H9 (cell line): ENCODE results near the gene FEZF2. TPM values are rescaled to one million over a fixed set of nuclear protein-coding genes. Genes with fewer than 3 reads are reported as not detected.

Experiments used
- DNase-seq: peaks from one replicate; pipeline ENCODE4 v3.0.0-alpha.2; 2017
- H2AFZ ChIP-seq: one replicate; pipeline ENCODE4 v1.6.1; 2013; ENCODE audit warnings: mild to moderate bottlenecking, low read length, control low read depth, moderate library complexity
- H2AK5ac ChIP-seq: 2 replicates; pipeline ENCODE4 v1.6.1; 2013; ENCODE audit warnings: low read length, control low read depth, mixed read lengths; ENCODE audit not compliant: insufficient read length
- H2BK120ac ChIP-seq: one replicate; pipeline ENCODE4 v1.6.1; 2013; ENCODE audit warnings: low read depth, mild to moderate bottlenecking, low read length, control low read depth, inconsistent platforms; ENCODE audit not compliant: poor library complexity, severe bottlenecking
- H2BK12ac ChIP-seq: 2 replicates; pipeline ENCODE4 v1.6.1; 2013; ENCODE audit warnings: low read length, control low read depth, mixed read lengths, low read depth; ENCODE audit not compliant: insufficient read length
- H2BK15ac ChIP-seq: 2 replicates; pipeline ENCODE4 v1.6.1; 2013; ENCODE audit warnings: low read depth, low read length, control low read depth
- H2BK20ac ChIP-seq: one replicate; pipeline ENCODE4 v1.6.1; 2013; ENCODE audit warnings: low read depth, mild to moderate bottlenecking, low read length, control low read depth, inconsistent platforms; ENCODE audit not compliant: poor library complexity, severe bottlenecking
- H2BK5ac ChIP-seq: 2 replicates; pipeline ENCODE4 v1.6.1; 2013; ENCODE audit warnings: low read length, control low read depth, mixed read lengths; ENCODE audit not compliant: insufficient read length
- H3K14ac ChIP-seq: 2 replicates; pipeline ENCODE4 v1.6.1; 2013; ENCODE audit warnings: low read length, control low read depth; ENCODE audit not compliant: insufficient read depth
- H3K18ac ChIP-seq: 2 replicates; pipeline ENCODE4 v1.6.1; 2013; ENCODE audit warnings: low read depth, mild to moderate bottlenecking, mixed read lengths, low read length, control low read depth; ENCODE audit not compliant: insufficient read length
- H3K23ac ChIP-seq: 2 replicates; pipeline ENCODE4 v1.6.1; 2013; ENCODE audit warnings: low read length, control low read depth, mixed read lengths, low read depth; ENCODE audit not compliant: insufficient read length
- H3K23me2 ChIP-seq: 2 replicates; pipeline ENCODE4 v1.6.1; 2013; ENCODE audit warnings: low read depth, mild to moderate bottlenecking, mixed read lengths, low read length, control low read depth; ENCODE audit not compliant: insufficient read length, poor library complexity, severe bottlenecking
- H3K27ac ChIP-seq: 2 replicates; pipeline ENCODE4 v1.5.1; 2013; ENCODE audit warnings: low read length, control low read depth, mixed read lengths, low read depth; ENCODE audit not compliant: insufficient read length
- H3K27me3 ChIP-seq: 2 replicates; pipeline ENCODE4 v1.6.1; 2013; ENCODE audit warnings: low read length, control low read depth, inconsistent platforms; ENCODE audit not compliant: insufficient read depth
- H3K4ac ChIP-seq: 2 replicates; pipeline ENCODE4 v1.6.1; 2013; ENCODE audit warnings: low read depth, mild to moderate bottlenecking, control low read depth, inconsistent platforms, low read length, moderate library complexity
- H3K4me1 ChIP-seq: 2 replicates; pipeline ENCODE4 v1.6.1; 2013; ENCODE audit warnings: low read length, control low read depth, inconsistent platforms; ENCODE audit not compliant: insufficient read depth
- H3K4me2 ChIP-seq: 2 replicates; pipeline ENCODE4 v1.6.1; 2013; ENCODE audit warnings: low read length, control low read depth, mixed read lengths; ENCODE audit not compliant: insufficient read length, insufficient read depth
- H3K56ac ChIP-seq: 2 replicates; pipeline ENCODE4 v1.6.1; 2013; ENCODE audit warnings: low read depth, mild to moderate bottlenecking, mixed read lengths, low read length, control low read depth; ENCODE audit not compliant: insufficient read length
- H3K79me1 ChIP-seq: 2 replicates; pipeline ENCODE4 v1.6.1; 2013; ENCODE audit warnings: low read depth, mild to moderate bottlenecking, moderate library complexity, low read length, control low read depth, inconsistent platforms; ENCODE audit not compliant: insufficient read depth, poor library complexity, severe bottlenecking
- H3K79me2 ChIP-seq: 2 replicates; pipeline ENCODE4 v1.6.1; 2013; ENCODE audit warnings: low read length, control low read depth, inconsistent platforms; ENCODE audit not compliant: insufficient read depth
- H3K9ac ChIP-seq: 2 replicates; pipeline ENCODE4 v1.6.1; 2013; ENCODE audit warnings: low read length, control low read depth, mixed read lengths; ENCODE audit not compliant: insufficient read length; ENCODE audit errors: extremely low read depth
- H3K9me3 ChIP-seq: one replicate; pipeline ENCODE4 v1.6.1; 2013; ENCODE audit warnings: low read depth, low read length, inconsistent platforms; ENCODE audit not compliant: control insufficient read depth
- H3T11ph ChIP-seq: one replicate; pipeline ENCODE4 v1.6.1; 2013; ENCODE audit warnings: mild to moderate bottlenecking, low read length, control low read depth, inconsistent platforms
- H4K20me1 ChIP-seq: one replicate; pipeline ENCODE4 v1.6.1; 2013; ENCODE audit not compliant: control insufficient read depth, insufficient read length, insufficient read depth
- H4K5ac ChIP-seq: 2 replicates; pipeline ENCODE4 v1.6.1; 2013; ENCODE audit warnings: low read depth, mild to moderate bottlenecking, mixed read lengths, low read length, control low read depth; ENCODE audit not compliant: insufficient read length
- H4K8ac ChIP-seq: replicated peaks from 2 replicates; pipeline ENCODE4 v1.6.1; 2013; ENCODE audit warnings: low read length, control low read depth, mixed read lengths, low read depth; ENCODE audit not compliant: insufficient read length
- H4K91ac ChIP-seq: 2 replicates; pipeline ENCODE4 v1.6.1; 2013; ENCODE audit warnings: low read depth, mild to moderate bottlenecking, moderate library complexity, mixed read lengths, low read length, control low read depth; ENCODE audit not compliant: insufficient read length
- H3K27ac Mint-ChIP-seq, 3 experiments: 2 replicates in 2 of 3; 3 replicates in 1 of 3; pipeline ENCODE4 v1.8.0; 2020 to 2021; ENCODE audit warnings: mixed read lengths in 3 of 3, mild to moderate bottlenecking in 1 of 3, moderate library complexity in 1 of 3
- H3K27me3 Mint-ChIP-seq: 2 replicates; pipeline ENCODE4 v1.8.0; 2021; ENCODE audit warnings: low read depth, mild to moderate bottlenecking, moderate library complexity, mixed read lengths
- H3K36me3 Mint-ChIP-seq, 3 experiments: 2 replicates in 2 of 3; 3 replicates in 1 of 3; pipeline ENCODE4 v1.8.0; 2020 to 2021; ENCODE audit warnings: low read depth in 3 of 3, mixed read lengths in 3 of 3; ENCODE audit not compliant: insufficient read depth in 1 of 3
- H3K4me1 Mint-ChIP-seq, 2 experiments: 2 replicates each; pipeline ENCODE4 v1.8.0; 2020; ENCODE audit warnings: mixed read lengths in 2 of 2
- H3K4me3 Mint-ChIP-seq, 2 experiments: 2 replicates in 1 of 2; 3 replicates in 1 of 2; pipeline ENCODE4 v1.8.0; 2020 to 2021; ENCODE audit warnings: mild to moderate bottlenecking in 2 of 2, mixed read lengths in 2 of 2, moderate library complexity in 1 of 2
- H3K9me3 Mint-ChIP-seq, 2 experiments: 2 replicates in 1 of 2; 3 replicates in 1 of 2; pipeline ENCODE4 v1.8.0; 2020; ENCODE audit warnings: mild to moderate bottlenecking in 2 of 2, mixed read lengths in 2 of 2, moderate library complexity in 1 of 2
- CTCF ChIP-seq: fragments of 200-600 bp; sonication (generic); conservative IDR thresholded peaks from 3 replicates; pipeline ENCODE4 v1.8.0; 2021; ENCODE audit warnings: antibody characterized with exemption, mild to moderate bottlenecking
- WGBS: extraction: QIAGEN DNeasy Blood & Tissue Kit; methylation state at CpG from one replicate; pipeline ENCODE4 v1.1.7; 2013; ENCODE audit warnings: missing lambda C conversion rate, low lambda C conversion rate, mixed read lengths; ENCODE audit not compliant: insufficient read length; ENCODE audit errors: extremely low coverage; 5-methylcytosine and 5-hydroxymethylcytosine counted together
- total RNA-seq: library from RNA; stranded (reverse); gene quantifications from 2 replicates; pipeline ENCODE4 v1.2.1, GENCODE V29; 2021

Gene FEZF2
- total RNA-seq, 1 experiment from 2014 or later, result 0.11 TPM

- H3K9me3 Mint-ChIP-seq, result peaks cover 8% of the 10 kb centered on the region in 2 experiments; a peak in 4 of 5 replicates
- H3K18ac ChIP-seq, result no peak overlapping the region
- H3K56ac ChIP-seq, result no peak overlapping the region
- no peak overlapping the region for H3K4me3 Mint-ChIP-seq
- H3K23ac ChIP-seq, result no peak overlapping the region
- H4K8ac ChIP-seq, result no peak overlapping the region
- no peak for TF ChIP-seq CTCF
- H3K79me2 ChIP-seq, result no peaks in the 10 kb centered on the region
- no peak for DNase-seq
- H3K27ac ChIP-seq, result no peak overlapping the region
- no peak overlapping the region for H2AFZ ChIP-seq
- H3T11ph ChIP-seq, result no peak overlapping the region
- no peak overlapping the region for H2BK120ac ChIP-seq
- no peak overlapping the region for H3K4ac ChIP-seq
- H4K91ac ChIP-seq, result no peak overlapping the region
- H3K27me3 ChIP-seq, result no peaks in the 10 kb centered on the region
- H4K5ac ChIP-seq, result no peak overlapping the region
- H3K4me1 Mint-ChIP-seq, result peaks cover 3 to 4% of the 10 kb centered on the region in 2 experiments; a peak in 2 of 4 replicates
- H3K4me2 ChIP-seq, result no peak overlapping the region
- peaks cover 0 to 15% (median 8%) of the 10 kb centered on the region in 3 experiments; a peak in 6 of 7 replicates for H3K36me3 Mint-ChIP-seq
- H3K23me2 ChIP-seq, result peaks cover 5% of the 10 kb centered on the region
- H3K79me1 ChIP-seq, result no peaks in the 10 kb centered on the region
- H2AK5ac ChIP-seq, result no peak overlapping the region
- H3K4me1 ChIP-seq, result 0 out of 2 replicates have a peak, but pooled peaks cover under 1% of the 10 kb centered on the region
- H3K9ac ChIP-seq, result no peak overlapping the region
- peaks cover 2% of the 10 kb centered on the region for H4K20me1 ChIP-seq
- 0 out of 2 replicates have a peak, but pooled peaks cover 2% of the 10 kb centered on the region for H3K27me3 Mint-ChIP-seq
- no peaks in the 10 kb centered on the region for H3K9me3 ChIP-seq
- H2BK20ac ChIP-seq, result no peak overlapping the region
- H3K27ac Mint-ChIP-seq, result no peak overlapping the region
- H2BK15ac ChIP-seq, result no peak overlapping the region
- no peak overlapping the region for H2BK5ac ChIP-seq
- H2BK12ac ChIP-seq, result no peak overlapping the region
- no CpG with 5 or more reads among the region's 1 CpG for WGBS
- no peak overlapping the region for H3K14ac ChIP-seq
Measured at GRCh38 chr3:62323241-62323640, 50.1 kb downstream of the FEZF2 start.
